GM11168 (cell line): Measurements from ENCODE around the gene PNMA8B.

Source experiments
- in situ Hi-C: fragments of 300-500 bp; cut with MboI; formaldehyde crosslinking; loops from one replicate; pipeline ENCODE4 v1.12.0; 2022; ENCODE audit warnings: low sequenced_read_pairs; ENCODE audit not compliant: unreplicated experiment

Gene PNMA8B

DNA sequence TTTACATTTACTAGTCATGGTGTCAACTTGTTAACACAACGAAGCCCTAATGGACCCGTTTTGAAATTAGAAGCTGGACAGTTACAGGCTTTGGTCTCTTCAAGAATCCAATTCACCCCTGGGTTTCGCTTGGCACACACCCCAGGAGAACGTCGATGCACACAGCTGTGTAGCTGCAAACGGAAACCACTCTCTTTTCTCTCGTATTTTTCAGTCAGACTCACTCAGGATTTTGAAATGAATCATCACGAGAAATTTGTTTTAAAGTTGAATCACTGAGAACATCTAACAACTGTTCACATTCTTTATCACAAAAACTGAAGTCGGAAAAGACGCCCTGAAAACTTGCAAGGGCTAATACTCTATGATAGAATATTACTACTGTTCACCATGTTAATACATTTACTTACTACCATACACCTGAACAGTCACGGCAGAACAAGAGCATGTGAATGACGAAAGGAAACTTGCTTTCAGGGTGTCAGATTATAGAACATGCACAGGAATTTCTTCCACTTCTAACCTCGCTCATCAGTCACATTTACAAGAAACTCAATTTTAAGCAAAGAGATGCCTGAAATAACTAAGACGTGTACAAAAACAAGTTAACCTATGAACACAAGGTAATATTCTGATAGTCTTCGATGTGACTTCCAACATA is 29.0 kb downstream of the PNMA8B start:
- in situ Hi-C loops: no loop called here

DNA sequence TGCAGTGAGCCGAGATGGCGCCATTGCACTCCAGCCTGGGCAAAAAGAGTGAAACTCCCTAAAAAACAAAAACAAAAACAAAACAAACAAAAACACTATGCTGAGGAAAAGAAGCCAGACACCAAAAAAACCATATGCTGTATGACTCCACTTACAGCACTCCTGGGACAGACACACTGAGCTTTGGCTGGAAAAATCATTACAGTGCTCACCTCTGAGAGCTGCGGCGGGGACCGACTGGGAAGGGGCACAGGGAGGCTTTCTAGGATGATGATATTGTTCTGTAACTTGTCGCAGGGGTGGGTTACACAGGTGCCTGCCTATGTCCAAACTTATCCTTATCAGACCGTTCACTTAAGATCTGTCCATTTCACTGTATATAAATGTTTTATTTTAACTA is 32.2 kb downstream of the PNMA8B start:
- in situ Hi-C loops: no loop called here

DNA sequence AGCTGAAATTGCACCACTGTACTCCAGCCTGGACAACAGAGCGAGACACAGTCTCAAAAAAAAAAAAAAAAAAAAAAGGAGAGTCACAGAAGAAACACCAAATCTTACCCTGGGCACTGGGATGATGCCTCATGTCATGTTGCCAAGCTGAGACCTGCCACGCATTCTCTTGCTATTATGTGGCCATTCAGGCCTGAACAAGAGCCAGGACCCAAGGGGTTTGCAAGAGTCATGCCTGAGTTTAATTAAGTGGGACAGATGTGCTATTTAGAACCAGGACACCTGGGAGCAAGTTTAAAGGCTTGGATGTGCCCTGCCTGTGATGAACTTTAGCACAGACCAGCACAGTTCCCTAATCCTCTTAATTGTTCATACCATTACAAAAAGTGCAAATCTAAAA is 34.1 kb downstream of the PNMA8B start:
- in situ Hi-C loops: no loop called here

DNA sequence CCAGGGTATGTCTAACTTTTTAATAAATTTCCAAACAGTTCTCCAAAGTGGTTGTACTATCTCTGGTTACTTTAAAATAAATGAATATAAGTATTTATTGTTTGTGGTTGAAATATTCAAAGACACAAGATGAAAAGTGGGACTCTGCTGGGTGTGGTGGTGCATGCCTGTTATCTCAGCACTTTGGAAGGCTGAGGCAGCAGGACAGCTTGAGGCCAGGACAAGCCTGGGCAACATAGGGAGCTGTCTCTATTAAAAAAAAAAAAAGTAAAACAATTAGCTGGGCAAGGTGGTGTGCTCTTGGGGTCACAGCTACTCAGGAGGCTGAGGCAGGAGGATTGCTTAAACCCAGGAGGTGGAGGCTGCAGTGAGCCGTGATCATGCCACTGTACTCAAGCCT is 34.7 kb downstream of the PNMA8B start:
- in situ Hi-C loops: no loop called here

DNA sequence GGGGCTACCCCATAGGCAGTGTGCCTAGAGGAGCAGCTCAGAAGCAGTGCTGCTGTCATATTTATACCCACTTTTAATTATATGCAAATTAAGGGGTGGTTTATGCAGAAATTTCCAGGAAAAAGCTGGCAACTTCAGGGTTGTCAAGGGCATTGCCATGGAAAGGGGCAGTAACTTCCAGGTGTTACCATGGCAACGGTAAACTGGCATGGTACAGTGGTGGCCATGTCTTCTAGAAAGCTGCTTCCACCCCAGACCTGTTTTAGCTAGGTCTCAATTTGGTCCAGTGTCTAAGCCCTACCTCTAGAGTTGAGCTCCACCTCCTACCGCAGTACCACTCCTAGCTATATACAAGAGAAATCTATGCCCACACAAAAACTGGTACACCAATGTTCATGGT is 35.6 kb downstream of the PNMA8B start:
- in situ Hi-C loops: no loop called here

DNA sequence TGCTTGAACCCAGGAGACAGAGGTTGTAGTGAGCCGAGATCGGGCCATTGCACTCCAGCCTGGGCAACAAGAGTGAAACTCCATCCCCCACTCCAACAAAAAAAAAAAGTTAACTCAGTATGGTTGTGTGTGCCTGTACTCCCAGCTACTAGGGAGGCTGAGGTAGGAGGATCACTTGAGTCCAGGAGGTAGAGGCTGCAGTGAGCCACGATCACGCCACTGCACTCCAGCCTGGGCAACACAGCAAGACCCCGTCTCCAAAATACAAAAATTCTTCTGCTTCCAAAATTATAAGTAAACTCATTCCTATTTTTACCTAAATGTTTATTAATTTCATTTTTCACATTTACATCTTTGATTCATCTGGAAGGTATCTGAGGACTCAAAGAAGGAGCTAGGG is 38.7 kb downstream of the PNMA8B start:
- in situ Hi-C loops: no loop called here

DNA sequence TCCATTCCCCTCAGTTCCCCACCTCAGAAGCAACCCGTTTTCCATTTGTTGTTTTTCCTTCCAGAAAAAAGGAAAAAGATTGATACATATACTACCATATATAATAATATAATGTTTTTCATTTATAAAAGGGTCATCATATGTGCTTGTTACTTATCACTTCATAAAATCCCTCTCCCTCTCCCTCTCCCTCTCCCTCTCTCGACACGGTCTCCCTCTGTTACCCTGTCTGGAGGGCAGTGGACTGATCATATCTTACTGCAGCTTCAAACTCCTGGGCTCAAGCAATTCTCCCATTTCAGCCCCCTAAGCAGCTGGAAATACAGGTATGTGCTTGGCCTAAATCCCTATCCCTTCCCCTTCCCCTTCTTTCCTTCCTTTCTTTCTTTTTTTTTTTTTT is 41.4 kb downstream of the PNMA8B start:
- in situ Hi-C loops: no loop called here

DNA sequence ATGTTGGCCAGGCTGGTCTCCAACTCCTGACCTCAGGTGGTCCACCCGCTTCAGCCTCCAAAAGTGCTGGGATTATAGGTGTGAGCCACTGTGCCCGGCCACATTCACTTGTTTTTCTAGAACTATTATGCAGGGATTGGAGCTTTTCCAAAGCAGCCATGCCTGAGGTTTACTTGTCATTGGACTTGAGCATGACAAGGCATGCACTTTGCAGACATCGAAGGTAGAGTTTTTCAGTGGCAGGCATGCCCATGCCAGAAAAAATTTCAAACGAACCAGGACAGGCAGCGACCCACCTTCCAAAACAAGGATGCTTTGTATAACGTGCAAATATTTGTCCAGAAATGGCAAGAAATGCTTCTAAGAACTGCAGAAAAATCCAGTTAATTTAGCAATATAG is 42.0 kb downstream of the PNMA8B start:
- in situ Hi-C loops: no loop called here

DNA sequence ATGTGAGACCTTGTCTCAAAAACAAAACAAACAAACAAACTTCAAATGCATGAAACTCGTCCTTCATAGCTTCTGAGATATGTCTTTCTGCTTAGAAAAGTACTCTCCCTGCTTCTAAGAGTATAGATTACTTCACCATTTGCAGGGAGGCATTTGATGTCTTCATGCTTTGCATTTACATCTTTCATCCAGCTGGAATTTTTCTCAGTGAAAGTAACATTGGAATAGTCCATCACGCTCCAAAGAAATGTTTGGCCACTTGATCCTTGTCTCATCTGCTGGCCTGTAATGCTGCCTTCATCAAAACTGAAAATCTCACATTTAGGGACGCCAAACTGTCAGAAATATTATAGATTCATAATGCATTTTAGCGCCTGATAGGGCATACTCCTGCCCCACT is 43.5 kb downstream of the PNMA8B start:
- in situ Hi-C loops: no loop called here

DNA sequence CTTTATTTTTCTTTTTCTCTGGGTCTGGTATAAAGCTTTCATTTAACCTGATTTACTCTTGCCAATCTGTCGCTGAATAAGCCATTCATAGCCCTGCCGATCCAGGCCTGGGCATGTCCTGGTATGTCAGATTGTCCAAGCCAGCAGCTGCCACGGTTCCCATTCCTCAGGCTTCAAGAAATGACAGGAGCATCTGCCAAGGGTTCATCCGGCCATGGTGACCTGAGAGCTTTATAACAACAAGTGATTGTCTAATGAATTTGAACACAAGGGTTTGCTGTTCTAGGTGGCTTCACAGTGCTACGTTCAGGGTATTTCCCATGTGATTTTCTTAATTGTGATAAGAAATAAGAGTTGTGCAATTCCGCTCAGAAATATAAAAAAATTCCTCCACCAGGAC is 44.3 kb downstream of the PNMA8B start:
- in situ Hi-C loops: no loop called here

DNA sequence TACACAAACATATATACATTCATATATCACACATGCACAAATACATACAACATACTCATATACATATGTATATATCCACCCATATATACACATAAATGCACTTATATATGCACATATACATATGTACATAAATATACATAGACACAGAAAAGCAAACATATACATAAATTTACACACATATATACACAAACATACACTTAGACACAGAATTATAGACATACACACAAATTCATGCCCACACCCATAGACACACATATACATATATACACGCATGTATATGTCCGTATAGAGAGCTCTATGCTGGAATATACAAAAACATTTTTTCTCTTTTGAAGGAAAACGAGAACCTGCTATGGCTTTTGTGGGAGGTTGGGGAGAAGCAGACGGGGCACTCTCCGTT is 44.9 kb downstream of the PNMA8B start:
- in situ Hi-C loops: no loop called here

DNA sequence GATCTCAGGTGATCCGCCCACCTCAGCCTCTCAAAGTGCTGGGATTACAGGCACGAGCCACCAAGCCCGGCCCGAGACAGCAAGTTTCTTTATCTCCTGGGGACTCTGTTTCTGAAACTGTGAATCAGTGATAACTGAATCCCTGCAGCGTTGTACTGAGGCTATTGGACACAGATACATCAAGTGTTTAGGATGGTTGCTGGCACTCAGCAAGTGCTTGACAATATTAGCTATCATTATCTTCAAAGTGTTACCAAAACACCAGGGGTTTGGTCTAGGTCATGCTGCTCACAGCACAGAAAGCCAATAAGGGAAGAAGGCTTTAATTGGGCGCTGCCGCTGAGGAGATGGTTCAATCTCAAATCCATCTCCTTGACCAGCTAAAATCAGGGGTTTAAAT is 46.4 kb downstream of the PNMA8B start:
- in situ Hi-C loops: no loop called here

DNA sequence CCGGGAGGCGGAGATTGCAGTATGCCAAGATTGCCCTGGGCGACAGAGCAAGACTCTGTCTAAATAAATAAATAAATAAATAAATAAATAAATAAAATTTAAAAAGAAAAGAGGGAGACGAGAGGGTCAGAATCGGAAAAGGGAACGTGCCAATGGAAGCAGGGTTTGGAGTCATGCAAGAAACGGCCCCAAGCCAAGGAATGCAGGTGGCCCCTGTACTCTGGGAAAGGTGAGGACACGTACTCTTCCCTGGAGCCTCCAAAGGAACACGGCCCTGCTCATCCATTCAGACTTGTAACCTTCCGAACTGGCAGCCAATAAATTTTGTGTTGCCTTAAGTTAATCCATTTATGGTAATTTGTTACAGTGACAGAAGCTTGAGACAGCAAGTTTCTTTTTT is 47.1 kb downstream of the PNMA8B start:
- in situ Hi-C loops: no loop called here

DNA sequence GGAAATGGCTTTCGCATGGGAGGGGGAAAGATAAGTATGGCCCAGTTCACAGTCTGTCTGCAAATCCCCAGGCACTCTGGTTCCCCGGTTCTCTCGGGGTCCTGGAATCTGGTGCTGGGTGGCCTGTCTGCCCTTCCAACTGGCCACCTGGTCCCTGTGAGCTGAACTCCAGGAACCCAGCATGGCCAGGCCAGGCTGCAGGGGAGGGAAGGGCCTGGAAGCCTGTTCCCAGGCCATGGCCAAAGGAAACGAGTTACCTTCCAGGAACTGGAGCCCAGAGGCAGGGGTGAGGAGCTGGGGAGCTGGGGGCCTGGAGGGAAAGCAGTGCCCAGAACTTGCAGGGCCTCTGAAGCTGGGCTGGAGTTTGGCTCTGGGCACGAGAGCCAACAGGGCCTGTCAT is 47.8 kb downstream of the PNMA8B start:
- in situ Hi-C loops: no loop called here

DNA sequence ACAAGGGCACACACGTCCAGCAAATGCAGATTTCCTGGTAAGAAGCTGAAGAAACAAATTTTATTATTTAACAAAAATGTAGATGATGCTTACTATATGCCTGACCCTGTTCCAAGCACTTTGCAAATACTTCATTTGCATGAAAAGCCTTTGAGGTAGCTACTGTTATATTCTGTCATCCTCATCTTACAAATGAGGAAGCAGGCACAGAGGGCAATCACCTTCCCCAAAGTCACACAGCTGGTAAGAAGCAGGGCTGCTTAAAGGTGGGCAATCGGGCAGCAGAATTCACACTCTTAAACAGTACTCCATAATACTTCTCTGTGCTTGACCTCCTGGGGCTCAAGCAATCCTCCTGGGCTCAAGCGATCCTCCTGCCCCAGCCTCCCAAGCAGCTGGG is 48.7 kb downstream of the PNMA8B start:
- in situ Hi-C loops: no loop called here

DNA sequence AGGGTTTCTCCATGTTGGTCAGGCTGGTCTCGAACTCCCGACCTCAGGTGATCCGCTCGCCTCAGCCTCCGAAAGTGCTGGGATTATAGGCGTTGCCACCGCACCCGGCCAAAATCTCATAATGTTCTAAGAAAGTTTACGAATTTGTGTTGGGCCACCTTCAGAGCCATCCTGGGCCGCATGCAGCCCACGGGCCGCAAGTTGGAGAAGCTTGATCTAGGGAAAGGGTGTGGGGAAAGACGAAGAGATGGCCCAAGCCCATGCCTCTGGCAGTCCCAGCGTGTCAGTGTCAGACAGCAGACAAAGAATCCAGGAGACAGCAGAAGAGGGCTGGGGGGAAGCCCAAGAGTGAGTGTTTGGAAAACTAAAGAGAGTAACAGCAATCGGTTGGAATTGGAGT is 49.6 kb downstream of the PNMA8B start:
- in situ Hi-C loops: no loop called here

DNA sequence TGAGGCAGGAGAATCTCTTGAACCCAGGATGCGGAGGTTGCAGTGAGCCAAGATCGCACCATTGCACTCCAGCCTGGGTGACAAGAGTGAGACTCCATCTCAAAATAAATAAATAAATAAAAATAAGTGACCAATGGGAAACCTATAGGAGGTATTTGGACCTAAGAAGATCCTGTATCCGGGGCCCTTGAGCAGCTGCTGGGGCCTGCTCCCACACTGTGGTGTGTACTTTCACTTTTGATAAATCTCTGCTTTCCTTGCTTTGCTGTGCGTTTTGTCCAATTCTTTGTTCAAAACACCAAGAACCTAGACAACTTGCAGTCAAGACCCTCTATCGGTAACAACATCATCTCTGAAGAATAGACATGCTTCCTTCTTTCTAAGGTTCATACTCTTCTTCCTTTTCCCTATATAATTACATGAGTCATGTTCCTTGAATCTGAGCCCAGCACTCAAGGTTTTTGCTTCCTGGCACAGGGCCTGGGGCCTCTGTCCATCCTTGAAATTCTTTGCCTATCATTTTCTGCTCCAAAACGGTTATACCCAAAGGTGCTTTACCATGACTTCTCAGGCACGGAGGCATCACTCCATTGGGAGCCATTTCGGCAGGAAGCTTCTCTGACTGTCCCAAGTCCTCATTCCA is 52.7 kb downstream of the PNMA8B start:
- in situ Hi-C loops: no loop called here

DNA sequence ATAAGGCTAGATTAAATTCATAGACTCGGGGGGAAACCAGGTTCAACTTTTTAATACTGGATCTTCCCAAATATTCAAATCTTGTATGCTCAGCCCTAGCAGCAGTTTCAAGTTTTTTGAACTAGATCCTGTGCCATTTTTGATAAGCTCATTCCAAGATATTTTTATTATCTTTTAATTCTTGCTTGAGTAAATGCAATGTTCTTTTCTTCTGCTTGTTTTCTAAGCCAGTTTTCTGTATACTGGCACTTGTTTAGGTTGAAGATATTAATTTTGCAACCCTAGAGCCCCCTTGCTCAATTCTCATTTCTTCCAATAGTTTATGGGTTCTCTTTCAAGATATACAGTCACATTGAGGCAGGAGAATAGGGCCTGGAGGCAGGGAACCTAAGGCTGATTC is 53.8 kb downstream of the PNMA8B start:
- in situ Hi-C loops: no loop called here
